Endodermal cell (in vitro differentiated cells): ENCODE data around the gene CD58. TPM values are rescaled to one million over a fixed set of nuclear protein-coding genes. Genes with fewer than 3 reads are reported as not detected.

Source experiments
- DNase-seq: peaks from one replicate; pipeline ENCODE4 v3.0.0-alpha.2; 2017
- H3K27ac ChIP-seq: 2 replicates; pipeline ENCODE4 v1.5.1; 2013; ENCODE audit warnings: mild to moderate bottlenecking, low read depth, low read length, moderate library complexity
- H3K27me3 ChIP-seq: 2 replicates; pipeline ENCODE4 v1.6.1; 2013; ENCODE audit warnings: mild to moderate bottlenecking, low read length, moderate library complexity; ENCODE audit not compliant: insufficient read depth, control insufficient read depth, poor library complexity, severe bottlenecking
- H3K36me3 ChIP-seq: 2 replicates; pipeline ENCODE4 v1.7.0; 2013; ENCODE audit warnings: mild to moderate bottlenecking, low read length, moderate library complexity; ENCODE audit not compliant: control insufficient read depth, insufficient read depth
- H3K4me1 ChIP-seq: one replicate; pipeline ENCODE4 v1.7.0; 2013; ENCODE audit warnings: low read length; ENCODE audit not compliant: control insufficient read depth, insufficient read depth
- H3K4me3 ChIP-seq: 2 replicates; pipeline ENCODE4 v1.5.1; 2013; ENCODE audit warnings: mild to moderate bottlenecking, low read length, moderate library complexity
- H3K9ac ChIP-seq: 2 replicates; pipeline ENCODE4 v1.6.1; 2013; ENCODE audit warnings: mild to moderate bottlenecking, low read length, moderate library complexity; ENCODE audit not compliant: poor library complexity, severe bottlenecking; ENCODE audit errors: extremely low read depth
- H3K9me3 ChIP-seq: 2 replicates; pipeline ENCODE4 v1.6.1; 2013; ENCODE audit warnings: mild to moderate bottlenecking, low read length, moderate library complexity; ENCODE audit not compliant: control insufficient read depth
- H3K27ac Mint-ChIP-seq: 2 replicates; pipeline ENCODE4 v1.8.0; 2020; ENCODE audit warnings: mixed read lengths
- H3K27me3 Mint-ChIP-seq: 2 replicates; pipeline ENCODE4 v1.8.0; 2021; ENCODE audit warnings: mild to moderate bottlenecking, mixed read lengths; ENCODE audit not compliant: insufficient read depth
- H3K36me3 Mint-ChIP-seq: 2 replicates; pipeline ENCODE4 v1.8.0; 2020; ENCODE audit warnings: low read depth, mixed read lengths
- H3K4me1 Mint-ChIP-seq: 2 replicates; pipeline ENCODE4 v1.8.0; 2020; ENCODE audit warnings: mixed read lengths
- H3K4me3 Mint-ChIP-seq: 2 replicates; pipeline ENCODE4 v1.8.0; 2020; ENCODE audit warnings: mild to moderate bottlenecking, moderate library complexity, mixed read lengths
- H3K9me3 Mint-ChIP-seq: 2 replicates; pipeline ENCODE4 v1.8.0; 2020; ENCODE audit warnings: mild to moderate bottlenecking, mixed read lengths
- WGBS, 2 experiments: methylation state at CpG; one replicate each; pipeline versions ENCODE4 v1.1.5 to v1.1.7; 2013; ENCODE audit warnings: missing lambda C conversion rate in 2 of 2, mixed read lengths in 1 of 2; ENCODE audit not compliant: insufficient coverage in 1 of 2, insufficient read length in 1 of 2; 5-methylcytosine and 5-hydroxymethylcytosine counted together
- total RNA-seq, 2 donors: library from RNA; stranded (reverse); fragmentation: NEBNext Ultra II Directional in 1 of 2; extraction: Animal tissue kit (Norgen Biotek cat#: 25700) in 1 of 2; gene quantifications; 2 replicates in 1 of 2; 3 replicates in 1 of 2; pipeline ENCODE4 v1.2.1, GENCODE V29; 2021
- TF ChIP-seq, protein P1 (sequence below): fragments of 200-600 bp; sonication (generic); conservative IDR thresholded peaks from 2 replicates; pipeline ENCODE4 v1.5.0; 2021; ENCODE audit warnings: antibody characterized with exemption, mild to moderate bottlenecking

The CD58 gene
- total RNA-seq, 2 donors from 2014 or later = 4.6 to 5.9 TPM

DNA sequence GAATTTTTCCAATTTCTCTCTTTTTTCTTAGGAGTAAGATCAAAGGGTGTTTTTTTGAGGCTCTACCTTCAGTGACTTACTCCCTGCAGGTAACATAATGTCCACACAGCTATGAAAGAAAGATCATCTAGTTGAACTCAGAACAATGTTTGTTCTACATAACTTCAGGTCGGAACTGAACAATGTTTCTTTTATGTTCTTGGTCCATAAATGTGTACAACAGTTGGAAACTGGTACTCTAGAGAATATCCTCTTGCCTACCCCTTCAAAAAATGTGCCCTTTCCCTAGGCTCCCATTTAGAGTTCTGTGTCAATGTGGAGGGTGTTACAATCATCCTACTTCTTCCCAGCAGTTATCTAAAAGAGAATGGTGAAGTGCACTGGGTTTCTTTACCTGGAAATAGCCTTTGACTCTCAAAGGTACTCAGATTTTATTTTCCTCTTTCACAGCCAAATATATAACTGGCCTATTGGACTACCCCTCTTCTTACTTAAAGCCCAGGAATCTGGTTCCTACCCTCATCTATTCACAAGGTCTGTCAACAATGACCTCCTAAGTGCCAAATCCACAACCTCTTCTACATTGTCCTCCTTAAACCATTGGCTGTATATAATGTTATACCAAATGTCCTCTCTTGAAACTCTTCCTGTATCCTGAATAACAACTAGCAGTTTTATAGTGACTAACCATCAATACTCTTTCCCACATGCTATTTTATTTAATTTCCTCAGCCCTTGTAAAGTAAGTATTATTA is 42.3 kb downstream of the CD58 start:
- H3K27ac Mint-ChIP-seq = no peak overlapping the region
- H3K36me3 Mint-ChIP-seq = peaks cover 11% of the 10 kb centered on the region
- 95 to 100% methylated on average over 1 of the region's 1 CpG for WGBS, 2 experiments
- Histone ChIP-seq H3K27me3 (no peaks in the 10 kb centered on the region), H3K36me3 (no peaks in the 10 kb centered on the region), H3K9me3 (peaks cover 11% of the 10 kb centered on the region), H3K4me3 (no peak overlapping the region), H3K4me1 (no peaks in the 10 kb centered on the region), H3K27ac (no peak overlapping the region), H3K9ac (no peak overlapping the region)
- TF ChIP-seq, protein P1, sequence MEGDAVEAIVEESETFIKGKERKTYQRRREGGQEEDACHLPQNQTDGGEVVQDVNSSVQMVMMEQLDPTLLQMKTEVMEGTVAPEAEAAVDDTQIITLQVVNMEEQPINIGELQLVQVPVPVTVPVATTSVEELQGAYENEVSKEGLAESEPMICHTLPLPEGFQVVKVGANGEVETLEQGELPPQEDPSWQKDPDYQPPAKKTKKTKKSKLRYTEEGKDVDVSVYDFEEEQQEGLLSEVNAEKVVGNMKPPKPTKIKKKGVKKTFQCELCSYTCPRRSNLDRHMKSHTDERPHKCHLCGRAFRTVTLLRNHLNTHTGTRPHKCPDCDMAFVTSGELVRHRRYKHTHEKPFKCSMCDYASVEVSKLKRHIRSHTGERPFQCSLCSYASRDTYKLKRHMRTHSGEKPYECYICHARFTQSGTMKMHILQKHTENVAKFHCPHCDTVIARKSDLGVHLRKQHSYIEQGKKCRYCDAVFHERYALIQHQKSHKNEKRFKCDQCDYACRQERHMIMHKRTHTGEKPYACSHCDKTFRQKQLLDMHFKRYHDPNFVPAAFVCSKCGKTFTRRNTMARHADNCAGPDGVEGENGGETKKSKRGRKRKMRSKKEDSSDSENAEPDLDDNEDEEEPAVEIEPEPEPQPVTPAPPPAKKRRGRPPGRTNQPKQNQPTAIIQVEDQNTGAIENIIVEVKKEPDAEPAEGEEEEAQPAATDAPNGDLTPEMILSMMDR = no peak
- no peak for DNase-seq
- H3K27me3 Mint-ChIP-seq = no peaks in the 10 kb centered on the region
- no peak overlapping the region for H3K4me3 Mint-ChIP-seq
- no peaks in the 10 kb centered on the region for H3K4me1 Mint-ChIP-seq
- H3K9me3 Mint-ChIP-seq = peaks cover 4% of the 10 kb centered on the region

DNA sequence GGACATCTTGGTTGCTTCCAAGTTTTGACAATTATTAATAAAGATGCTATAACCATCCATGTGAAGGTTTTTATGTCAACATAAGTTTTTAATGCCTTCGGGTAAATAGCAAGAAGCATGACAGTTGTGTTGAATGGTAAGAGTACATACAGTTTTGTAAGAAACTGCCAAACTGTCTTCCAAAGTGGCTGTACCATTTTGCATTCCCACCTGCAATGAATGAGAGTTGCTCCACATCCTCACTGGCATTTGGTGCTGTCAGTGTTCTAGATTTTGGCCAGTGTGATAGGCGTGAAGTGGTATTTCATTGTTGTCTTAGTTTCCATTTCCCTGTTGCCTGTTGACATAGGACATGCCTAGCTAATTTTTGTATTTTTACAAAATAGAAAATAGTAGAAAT is 45.4 kb downstream of the CD58 start:
- Mint-ChIP-seq H3K27me3 (no peaks in the 10 kb centered on the region), H3K4me1 (no peaks in the 10 kb centered on the region)
- H3K4me3 ChIP-seq = no peak overlapping the region

DNA sequence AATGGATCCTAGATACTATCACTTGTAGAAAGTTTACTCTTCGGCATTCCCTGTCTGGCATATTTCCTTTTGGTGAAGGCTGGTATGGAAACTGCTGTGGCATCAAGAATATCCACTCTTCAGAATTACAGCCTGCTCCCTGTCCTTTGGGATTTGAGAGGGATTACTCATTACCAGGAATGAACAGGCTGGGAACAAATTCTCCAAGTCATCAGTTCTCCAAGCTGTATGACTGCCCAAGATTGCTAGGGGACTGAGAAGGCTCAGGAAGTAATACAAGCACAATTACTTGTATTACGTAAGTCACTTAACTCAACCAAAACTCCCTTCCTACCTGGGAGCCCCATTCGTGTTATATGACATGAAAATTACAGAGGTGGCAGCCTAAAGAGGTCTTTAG is 49.6 kb downstream of the CD58 start:
- H3K27ac ChIP-seq = no peak overlapping the region
- WGBS, 2 experiments = 93 to 100% methylated on average over 2 to 3 of the region's 3 CpGs
- H3K9ac ChIP-seq = no peak overlapping the region
- no peaks in the 10 kb centered on the region for H3K9me3 ChIP-seq
- Mint-ChIP-seq H3K27ac (no peak overlapping the region), H3K4me1 (no peaks in the 10 kb centered on the region), H3K27me3 (no peaks in the 10 kb centered on the region), H3K4me3 (no peak overlapping the region), H3K36me3 (no peaks in the 10 kb centered on the region), H3K9me3 (no peaks in the 10 kb centered on the region)
- no peak overlapping the region for H3K4me3 ChIP-seq
- H3K27me3 ChIP-seq = no peaks in the 10 kb centered on the region
- H3K36me3 ChIP-seq = no peaks in the 10 kb centered on the region
- no peak for DNase-seq
- TF ChIP-seq, protein P1 = no peak
- no peaks in the 10 kb centered on the region for H3K4me1 ChIP-seq

More for the DNA sequence above, 45.4 kb downstream of the CD58 start:
- H3K27me3 ChIP-seq = no peaks in the 10 kb centered on the region
- H3K36me3 Mint-ChIP-seq = peaks cover 4% of the 10 kb centered on the region
- TF ChIP-seq, protein P1 = no peak
- H3K4me3 Mint-ChIP-seq = no peak overlapping the region
- 83 to 100% methylated on average over 1 to 2 of the region's 2 CpGs for WGBS, 2 experiments
- no peaks in the 10 kb centered on the region for H3K4me1 ChIP-seq
- H3K9ac ChIP-seq = no peak overlapping the region
- H3K36me3 ChIP-seq = no peaks in the 10 kb centered on the region
- no peak overlapping the region for H3K27ac Mint-ChIP-seq
- no peak overlapping the region for H3K27ac ChIP-seq
- peaks cover 11% of the 10 kb centered on the region for H3K9me3 ChIP-seq
- peaks cover 4% of the 10 kb centered on the region for H3K9me3 Mint-ChIP-seq
- DNase-seq = no peak
